KMS-11 (cell line): ENCODE results near the gene AOPEP.

Experiments
- H2AFZ ChIP-seq: fragments of 200-600 bp; sonication (generic); 2 replicates; pipeline ENCODE4 v1.6.1; 2016; ENCODE audit warnings: antibody characterized with exemption, mixed run types, low read depth
- H3K27ac ChIP-seq: fragments of 200-600 bp; sonication (generic); 2 replicates; pipeline ENCODE4 v1.6.1; 2016; ENCODE audit warnings: mild to moderate bottlenecking, mixed run types
- H3K27me3 ChIP-seq: fragments of 200-600 bp; sonication (generic); 2 replicates; pipeline ENCODE4 v1.6.1; 2017; ENCODE audit warnings: mild to moderate bottlenecking, low read depth, mixed run types, moderate library complexity; ENCODE audit not compliant: insufficient read depth
- H3K36me3 ChIP-seq: fragments of 200-600 bp; sonication (generic); 2 replicates; pipeline ENCODE4 v1.6.1; 2017; ENCODE audit warnings: mild to moderate bottlenecking, mixed run types; ENCODE audit not compliant: insufficient read depth
- H3K4me1 ChIP-seq: fragments of 200-600 bp; sonication (generic); 2 replicates; pipeline ENCODE4 v1.6.1; 2016; ENCODE audit warnings: mild to moderate bottlenecking, low read depth, mixed run types; ENCODE audit not compliant: poor library complexity, severe bottlenecking
- H3K4me2 ChIP-seq: fragments of 200-600 bp; sonication (generic); 2 replicates; pipeline ENCODE4 v1.7.0; 2016; ENCODE audit warnings: mild to moderate bottlenecking, mixed run types
- H3K4me3 ChIP-seq: fragments of 200-600 bp; sonication (generic); IDR thresholded peaks from 2 replicates; pipeline ENCODE4 v1.6.1; 2017; ENCODE audit warnings: low read depth, low read length, mixed read lengths; ENCODE audit not compliant: insufficient read depth
- H3K79me2 ChIP-seq: fragments of 200-600 bp; sonication (generic); 2 replicates; pipeline ENCODE4 v1.6.1; 2016; ENCODE audit warnings: low read depth, mixed run types; ENCODE audit not compliant: insufficient read depth
- H3K9ac ChIP-seq: fragments of 200-600 bp; sonication (generic); 2 replicates; pipeline ENCODE4 v1.6.1; 2016; ENCODE audit warnings: mild to moderate bottlenecking, mixed run types
- H4K20me1 ChIP-seq: fragments of 200-600 bp; sonication (generic); 2 replicates; pipeline ENCODE4 v1.6.1; 2016; ENCODE audit warnings: mild to moderate bottlenecking, mixed run types; ENCODE audit not compliant: insufficient read depth
- CTCF ChIP-seq: fragments of 200-600 bp; sonication (generic); conservative IDR thresholded peaks from 2 replicates; pipeline ENCODE4 v1.6.1; 2017; ENCODE audit warnings: low read depth, mild to moderate bottlenecking, antibody characterized with exemption, low read length, moderate library complexity, mixed read lengths

The AOPEP gene

GRCh38 chr9:94697972-94698581 is 28.4 kb upstream of the AOPEP start:
- H3K4me3 ChIP-seq: no peak overlapping the region
- no peaks in the 10 kb centered on the region for H4K20me1 ChIP-seq
- H2AFZ ChIP-seq: no peak overlapping the region
- no peak for TF ChIP-seq CTCF
- no peaks in the 10 kb centered on the region for H3K4me1 ChIP-seq
- H3K36me3 ChIP-seq: no peaks in the 10 kb centered on the region
- no peaks in the 10 kb centered on the region for H3K79me2 ChIP-seq
- no peak overlapping the region for H3K27ac ChIP-seq
- no peak overlapping the region for H3K4me2 ChIP-seq
- no peak overlapping the region for H3K9ac ChIP-seq
- H3K27me3 ChIP-seq: no peaks in the 10 kb centered on the region

GRCh38 chr9:94699715-94700373 is 26.7 kb upstream of the AOPEP start:
- Histone ChIP-seq H3K27me3 (no peaks in the 10 kb centered on the region), H3K79me2 (no peaks in the 10 kb centered on the region), H3K9ac (no peak overlapping the region), H3K4me3 (no peak overlapping the region), H2AFZ (no peak overlapping the region), H3K4me1 (no peaks in the 10 kb centered on the region), H3K36me3 (no peaks in the 10 kb centered on the region), H3K27ac (no peak overlapping the region), H3K4me2 (no peak overlapping the region), H4K20me1 (no peaks in the 10 kb centered on the region)
- no peak for TF ChIP-seq CTCF

- no peak overlapping the region for H3K9ac ChIP-seq
- H3K4me3 ChIP-seq: no peak overlapping the region
- no peak for TF ChIP-seq CTCF
- no peak overlapping the region for H2AFZ ChIP-seq
- no peaks in the 10 kb centered on the region for H3K4me1 ChIP-seq
- no peaks in the 10 kb centered on the region for H3K27me3 ChIP-seq
- H3K4me2 ChIP-seq: no peak overlapping the region
- no peaks in the 10 kb centered on the region for H3K79me2 ChIP-seq
- H3K36me3 ChIP-seq: no peaks in the 10 kb centered on the region
- no peaks in the 10 kb centered on the region for H4K20me1 ChIP-seq
- no peak overlapping the region for H3K27ac ChIP-seq
Observed at GRCh38 chr9:94700445-94700844, 26.1 kb upstream of the AOPEP start.

- no peak for TF ChIP-seq CTCF
- Histone ChIP-seq H3K27me3 (no peaks in the 10 kb centered on the region), H2AFZ (no peak overlapping the region), H3K9ac (no peak overlapping the region), H3K4me1 (no peaks in the 10 kb centered on the region), H3K79me2 (no peaks in the 10 kb centered on the region), H3K4me3 (no peak overlapping the region), H3K36me3 (no peaks in the 10 kb centered on the region), H3K27ac (no peak overlapping the region), H3K4me2 (no peak overlapping the region), H4K20me1 (no peaks in the 10 kb centered on the region)
Observed at GRCh38 chr9:94703488-94704140, 22.9 kb upstream of the AOPEP start.
